Measurements from ENCODE around the gene EIF4G1.

DNA sequence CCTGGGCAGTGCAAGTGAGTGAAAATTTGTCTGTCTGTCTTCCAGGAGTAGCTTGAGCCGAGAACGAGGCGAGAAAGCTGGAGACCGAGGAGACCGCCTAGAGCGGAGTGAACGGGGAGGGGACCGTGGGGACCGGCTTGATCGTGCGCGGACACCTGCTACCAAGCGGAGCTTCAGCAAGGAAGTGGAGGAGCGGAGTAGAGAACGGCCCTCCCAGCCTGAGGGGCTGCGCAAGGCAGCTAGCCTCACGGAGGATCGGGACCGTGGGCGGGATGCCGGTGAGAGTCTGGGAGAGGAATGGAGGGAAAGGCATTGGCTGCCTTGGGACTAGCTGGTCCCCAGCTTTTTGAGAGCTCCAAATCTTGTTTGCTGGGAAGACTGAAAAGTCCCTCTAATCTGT, 12.8 kb downstream of the EIF4G1 start:
- TF ChIP-seq EZH2phosphoT487 (IDR thresholded peaks at IDR 0.05; ENCODE audit: low read depth, severe bottlenecking, unreplicated experiment) (no peak), CTCF (IDR thresholded peaks at IDR 0.05; ENCODE audit: poor library complexity) (no peak), EZH2 (IDR thresholded peaks at IDR 0.05; ENCODE audit: borderline replicate concordance) (no peak)

Data from hepatocyte (in vitro differentiated cells).